Endodermal cell (in vitro differentiated cells): Measurements from ENCODE around the gene PRXL2B. TPM values are rescaled to one million over a fixed set of nuclear protein-coding genes. Genes with fewer than 3 reads are reported as not detected.

Experiments
- DNase-seq: peaks from one replicate; pipeline ENCODE4 v3.0.0-alpha.2; 2017
- H3K27ac ChIP-seq: 2 replicates; pipeline ENCODE4 v1.5.1; 2013; ENCODE audit warnings: mild to moderate bottlenecking, low read depth, low read length, moderate library complexity
- H3K27me3 ChIP-seq: 2 replicates; pipeline ENCODE4 v1.6.1; 2013; ENCODE audit warnings: mild to moderate bottlenecking, low read length, moderate library complexity; ENCODE audit not compliant: insufficient read depth, control insufficient read depth, poor library complexity, severe bottlenecking
- H3K36me3 ChIP-seq: 2 replicates; pipeline ENCODE4 v1.7.0; 2013; ENCODE audit warnings: mild to moderate bottlenecking, low read length, moderate library complexity; ENCODE audit not compliant: control insufficient read depth, insufficient read depth
- H3K4me1 ChIP-seq: one replicate; pipeline ENCODE4 v1.7.0; 2013; ENCODE audit warnings: low read length; ENCODE audit not compliant: control insufficient read depth, insufficient read depth
- H3K4me3 ChIP-seq: 2 replicates; pipeline ENCODE4 v1.5.1; 2013; ENCODE audit warnings: mild to moderate bottlenecking, low read length, moderate library complexity
- H3K9ac ChIP-seq: 2 replicates; pipeline ENCODE4 v1.6.1; 2013; ENCODE audit warnings: mild to moderate bottlenecking, low read length, moderate library complexity; ENCODE audit not compliant: poor library complexity, severe bottlenecking; ENCODE audit errors: extremely low read depth
- H3K9me3 ChIP-seq: 2 replicates; pipeline ENCODE4 v1.6.1; 2013; ENCODE audit warnings: mild to moderate bottlenecking, low read length, moderate library complexity; ENCODE audit not compliant: control insufficient read depth
- H3K27ac Mint-ChIP-seq: 2 replicates; pipeline ENCODE4 v1.8.0; 2020; ENCODE audit warnings: mixed read lengths
- H3K27me3 Mint-ChIP-seq: 2 replicates; pipeline ENCODE4 v1.8.0; 2021; ENCODE audit warnings: mild to moderate bottlenecking, mixed read lengths; ENCODE audit not compliant: insufficient read depth
- H3K36me3 Mint-ChIP-seq: 2 replicates; pipeline ENCODE4 v1.8.0; 2020; ENCODE audit warnings: low read depth, mixed read lengths
- H3K4me1 Mint-ChIP-seq: 2 replicates; pipeline ENCODE4 v1.8.0; 2020; ENCODE audit warnings: mixed read lengths
- H3K4me3 Mint-ChIP-seq: 2 replicates; pipeline ENCODE4 v1.8.0; 2020; ENCODE audit warnings: mild to moderate bottlenecking, moderate library complexity, mixed read lengths
- H3K9me3 Mint-ChIP-seq: 2 replicates; pipeline ENCODE4 v1.8.0; 2020; ENCODE audit warnings: mild to moderate bottlenecking, mixed read lengths
- WGBS, 2 experiments: methylation state at CpG; one replicate each; pipeline versions ENCODE4 v1.1.5 to v1.1.7; 2013; ENCODE audit warnings: missing lambda C conversion rate in 2 of 2, mixed read lengths in 1 of 2; ENCODE audit not compliant: insufficient coverage in 1 of 2, insufficient read length in 1 of 2; 5-methylcytosine and 5-hydroxymethylcytosine counted together
- total RNA-seq, 2 donors: library from RNA; stranded (reverse); fragmentation: NEBNext Ultra II Directional in 1 of 2; extraction: Animal tissue kit (Norgen Biotek cat#: 25700) in 1 of 2; gene quantifications; 2 replicates in 1 of 2; 3 replicates in 1 of 2; pipeline ENCODE4 v1.2.1, GENCODE V29; 2021
- TF ChIP-seq, protein P1 (sequence below): fragments of 200-600 bp; sonication (generic); conservative IDR thresholded peaks from 2 replicates; pipeline ENCODE4 v1.5.0; 2021; ENCODE audit warnings: antibody characterized with exemption, mild to moderate bottlenecking

PRXL2B gene
- total RNA-seq, 2 donors from 2014 or later = 33.4 to 34.4 TPM

GRCh38 chr1:2611031-2611501, 24.5 kb downstream of the PRXL2B start:
- no peaks in the 10 kb centered on the region for H3K4me1 ChIP-seq
- no peak overlapping the region for H3K27ac ChIP-seq
- no peaks in the 10 kb centered on the region for H3K36me3 Mint-ChIP-seq
- WGBS, 2 experiments = 49 to 65% methylated on average over 2 to 23 of the region's 24 CpGs
- H3K4me3 Mint-ChIP-seq = no peak overlapping the region
- peaks cover 6% of the 10 kb centered on the region for H3K9me3 ChIP-seq
- TF ChIP-seq, protein P1, sequence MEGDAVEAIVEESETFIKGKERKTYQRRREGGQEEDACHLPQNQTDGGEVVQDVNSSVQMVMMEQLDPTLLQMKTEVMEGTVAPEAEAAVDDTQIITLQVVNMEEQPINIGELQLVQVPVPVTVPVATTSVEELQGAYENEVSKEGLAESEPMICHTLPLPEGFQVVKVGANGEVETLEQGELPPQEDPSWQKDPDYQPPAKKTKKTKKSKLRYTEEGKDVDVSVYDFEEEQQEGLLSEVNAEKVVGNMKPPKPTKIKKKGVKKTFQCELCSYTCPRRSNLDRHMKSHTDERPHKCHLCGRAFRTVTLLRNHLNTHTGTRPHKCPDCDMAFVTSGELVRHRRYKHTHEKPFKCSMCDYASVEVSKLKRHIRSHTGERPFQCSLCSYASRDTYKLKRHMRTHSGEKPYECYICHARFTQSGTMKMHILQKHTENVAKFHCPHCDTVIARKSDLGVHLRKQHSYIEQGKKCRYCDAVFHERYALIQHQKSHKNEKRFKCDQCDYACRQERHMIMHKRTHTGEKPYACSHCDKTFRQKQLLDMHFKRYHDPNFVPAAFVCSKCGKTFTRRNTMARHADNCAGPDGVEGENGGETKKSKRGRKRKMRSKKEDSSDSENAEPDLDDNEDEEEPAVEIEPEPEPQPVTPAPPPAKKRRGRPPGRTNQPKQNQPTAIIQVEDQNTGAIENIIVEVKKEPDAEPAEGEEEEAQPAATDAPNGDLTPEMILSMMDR = no peak
- no peak overlapping the region for H3K4me3 ChIP-seq
- peaks cover 21% of the 10 kb centered on the region for H3K9me3 Mint-ChIP-seq
- no peaks in the 10 kb centered on the region for H3K36me3 ChIP-seq
- peaks cover 13% of the 10 kb centered on the region for H3K27me3 Mint-ChIP-seq
- no peaks in the 10 kb centered on the region for H3K4me1 Mint-ChIP-seq
- no peaks in the 10 kb centered on the region for H3K27me3 ChIP-seq
- H3K27ac Mint-ChIP-seq = no peak overlapping the region
- H3K9ac ChIP-seq = no peak overlapping the region
- DNase-seq = peak; percentile 94

DNA sequence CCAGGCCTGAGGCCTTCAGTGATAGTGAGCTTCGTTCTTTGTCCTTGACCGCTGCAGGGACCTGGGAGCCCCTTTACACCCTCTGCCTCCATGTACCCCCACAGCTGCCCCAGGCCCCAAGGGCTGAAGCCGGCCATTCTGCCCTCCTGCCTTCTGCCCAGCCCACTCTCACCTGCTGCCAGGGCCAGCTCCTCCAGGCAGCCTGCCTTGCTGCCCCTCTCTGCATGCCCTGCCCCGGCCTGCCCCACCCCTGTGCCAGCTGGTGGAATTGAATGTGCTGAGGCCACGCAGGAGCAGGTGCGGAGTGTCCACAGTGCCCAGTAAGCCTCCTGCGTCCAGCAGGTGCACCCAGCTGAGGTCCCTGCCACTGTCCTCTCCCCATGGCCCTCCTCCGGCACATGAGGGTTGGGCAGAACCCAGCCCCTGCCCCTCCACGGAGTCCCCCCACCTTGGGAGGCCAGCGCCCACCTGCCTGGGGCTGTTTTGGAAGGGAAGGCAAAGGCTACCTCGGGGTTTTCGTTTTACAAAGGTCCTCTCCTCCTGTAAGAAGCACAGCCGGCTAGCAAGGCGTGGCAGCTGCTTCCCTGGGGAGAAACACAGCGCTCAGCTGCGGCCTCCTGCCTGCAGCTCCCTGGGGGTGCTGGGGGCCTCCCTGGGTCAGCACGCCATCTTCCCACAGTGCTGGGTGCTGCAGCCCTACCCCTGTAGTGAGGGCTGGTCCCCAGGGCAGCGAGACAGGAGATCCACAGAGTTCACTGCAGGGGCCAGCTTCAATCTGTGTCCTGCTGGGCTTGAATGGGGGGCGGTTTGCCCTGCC, 25.3 kb downstream of the PRXL2B start:
- peak; percentile 32 for DNase-seq
- H3K27ac Mint-ChIP-seq = no peak overlapping the region

GRCh38 chr1:2612591-2613365, 26.2 kb downstream of the PRXL2B start:
- peaks cover 6% of the 10 kb centered on the region for H3K9me3 ChIP-seq
- H3K4me1 ChIP-seq = no peaks in the 10 kb centered on the region
- WGBS, 2 experiments = 81 to 85% methylated on average over 6 to 11 of the region's 11 CpGs
- Mint-ChIP-seq H3K27ac (no peak overlapping the region), H3K4me1 (no peaks in the 10 kb centered on the region), H3K9me3 (peaks cover 34% of the 10 kb centered on the region), H3K36me3 (no peaks in the 10 kb centered on the region), H3K27me3 (peaks cover 24% of the 10 kb centered on the region), H3K4me3 (no peak overlapping the region)
- no peaks in the 10 kb centered on the region for H3K27me3 ChIP-seq
- no peaks in the 10 kb centered on the region for H3K36me3 ChIP-seq
- no peak overlapping the region for H3K27ac ChIP-seq
- TF ChIP-seq, protein P1 = no peak
- no peak overlapping the region for H3K9ac ChIP-seq
- H3K4me3 ChIP-seq = no peak overlapping the region
- DNase-seq = peak; percentile 34

More for the DNA sequence above, 25.3 kb downstream of the PRXL2B start:
- TF ChIP-seq, protein P1 = no peak
- Mint-ChIP-seq H3K9me3 (peaks cover 28% of the 10 kb centered on the region), H3K36me3 (no peaks in the 10 kb centered on the region), H3K27me3 (peaks cover 20% of the 10 kb centered on the region), H3K4me3 (no peak overlapping the region), H3K4me1 (no peaks in the 10 kb centered on the region)
- Histone ChIP-seq H3K9me3 (peaks cover 6% of the 10 kb centered on the region), H3K27me3 (no peaks in the 10 kb centered on the region), H3K4me1 (no peaks in the 10 kb centered on the region), H3K9ac (no peak overlapping the region), H3K27ac (no peak overlapping the region), H3K4me3 (no peak overlapping the region), H3K36me3 (no peaks in the 10 kb centered on the region)
- WGBS, 2 experiments = 84 to 97% methylated on average over 7 to 19 of the region's 19 CpGs
